CD14-positive monocyte (primary cell): Measurements from ENCODE around the gene DRGX. TPM values are rescaled to one million over a fixed set of nuclear protein-coding genes. Genes with fewer than 3 reads are reported as not detected.

Experiments
- DNase-seq, 3 donors: peaks; one replicate each; pipeline ENCODE4 v3.0.0-alpha.2; 2011 to 2022
- H2AFZ ChIP-seq: 2 replicates; pipeline ENCODE4 v1.6.0; 2012; ENCODE audit warnings: mild to moderate bottlenecking, low read depth, low read length, inconsistent platforms; ENCODE audit not compliant: insufficient read depth, poor library complexity, severe bottlenecking
- H3K27ac ChIP-seq, 2 donors: 1 replicate in 1 of 2; 2 replicates in 1 of 2; pipeline ENCODE4 v1.5.1; 2012 to 2013; ENCODE audit warnings: low read length in 2 of 2, control low read depth in 1 of 2, inconsistent platforms in 1 of 2, low read depth in 1 of 2, mild to moderate bottlenecking in 1 of 2
- H3K27me3 ChIP-seq, 2 donors: one replicate each; pipeline versions ENCODE4 v1.6.0 to v1.6.1; 2011 to 2013; ENCODE audit warnings: low read length in 2 of 2; ENCODE audit not compliant: control insufficient read depth in 2 of 2, insufficient read depth in 2 of 2
- H3K36me3 ChIP-seq, 2 donors: replicated peaks in 1 of 2; 1 replicate in 1 of 2; 2 replicates in 1 of 2; pipeline versions ENCODE4 v1.5.1 to v1.6.1; 2012 to 2013; ENCODE audit warnings: low read length in 2 of 2, control low read depth in 1 of 2, inconsistent platforms in 1 of 2, mild to moderate bottlenecking in 1 of 2; ENCODE audit not compliant: insufficient read depth in 2 of 2, control insufficient read depth in 1 of 2
- H3K4me1 ChIP-seq, 2 donors: 1 replicate in 1 of 2; 2 replicates in 1 of 2; pipeline versions ENCODE4 v1.5.1 to v1.6.1; 2012 to 2013; ENCODE audit warnings: low read length in 2 of 2, control low read depth in 1 of 2, inconsistent platforms in 1 of 2, mild to moderate bottlenecking in 1 of 2, moderate library complexity in 1 of 2; ENCODE audit not compliant: insufficient read depth in 2 of 2, control insufficient read depth in 1 of 2
- H3K4me2 ChIP-seq: replicated peaks from 2 replicates; pipeline ENCODE3; 2012; ENCODE audit warnings: low read length, moderate library complexity, mild to moderate bottlenecking; ENCODE audit not compliant: poor library complexity, severe bottlenecking; ENCODE audit errors: extremely low read depth
- H3K4me3 ChIP-seq, 3 experiments: fragments of 200-600 bp in 1 of 3; sonication (generic) in 1 of 3; replicated peaks in 1 of 3; 1 replicate in 2 of 3; 2 replicates in 1 of 3; pipeline ENCODE4 v1.5.1; 2011 to 2013; ENCODE audit warnings: low read length in 3 of 3, mild to moderate bottlenecking in 3 of 3, control low read depth in 2 of 3, low read depth in 2 of 3, inconsistent platforms in 1 of 3, moderate library complexity in 1 of 3
- H3K79me2 ChIP-seq: 2 replicates; pipeline ENCODE4 v1.6.0; 2012; ENCODE audit warnings: mild to moderate bottlenecking, control low read depth, inconsistent platforms, low read length, moderate library complexity; ENCODE audit not compliant: insufficient read depth
- H3K9ac ChIP-seq: 2 replicates; pipeline ENCODE4 v1.6.0; 2017; ENCODE audit warnings: low read length, mild to moderate bottlenecking; ENCODE audit not compliant: insufficient read depth, poor library complexity, severe bottlenecking
- H3K9me3 ChIP-seq, 2 donors: replicated peaks in 1 of 2; 1 replicate in 1 of 2; 2 replicates in 1 of 2; pipeline versions ENCODE4 v1.5.1 to v1.6.1; 2012 to 2013; ENCODE audit warnings: low read length in 2 of 2, control low read depth in 1 of 2; ENCODE audit not compliant: control insufficient read depth in 1 of 2, insufficient read depth in 1 of 2
- H4K20me1 ChIP-seq: 2 replicates; pipeline ENCODE4 v1.6.0; 2012; ENCODE audit warnings: mild to moderate bottlenecking, low read length, control low read depth, moderate library complexity; ENCODE audit not compliant: insufficient read depth
- H3K27ac Mint-ChIP-seq, 7 donors: one replicate each; pipeline ENCODE4 v1.8.0; 2020; ENCODE audit warnings: mild to moderate bottlenecking in 7 of 7, mixed read lengths in 7 of 7, moderate library complexity in 6 of 7, inconsistent platforms in 2 of 7
- H3K27me3 Mint-ChIP-seq, 3 donors: one replicate each; pipeline ENCODE4 v1.8.0; 2021 to 2022; ENCODE audit warnings: low read depth in 3 of 3, mild to moderate bottlenecking in 3 of 3, mixed read lengths in 3 of 3, moderate library complexity in 3 of 3, inconsistent platforms in 1 of 3
- H3K36me3 Mint-ChIP-seq, 2 donors: one replicate each; pipeline ENCODE4 v1.8.0; 2020; ENCODE audit warnings: mixed read lengths in 2 of 2, inconsistent platforms in 1 of 2, mild to moderate bottlenecking in 1 of 2
- H3K4me1 Mint-ChIP-seq: one replicate; pipeline ENCODE4 v1.8.0; 2020; ENCODE audit warnings: mild to moderate bottlenecking, mixed read lengths
- H3K4me3 Mint-ChIP-seq, 2 donors: one replicate each; pipeline ENCODE4 v1.8.0; 2020; ENCODE audit warnings: mild to moderate bottlenecking in 2 of 2, mixed read lengths in 2 of 2, moderate library complexity in 1 of 2
- H3K9me3 Mint-ChIP-seq, 7 donors: one replicate each; pipeline ENCODE4 v1.8.0; 2020 to 2022; ENCODE audit warnings: mixed read lengths in 7 of 7, mild to moderate bottlenecking in 6 of 7, moderate library complexity in 6 of 7, inconsistent platforms in 2 of 7
- CTCF ChIP-seq: fragments of 200-600 bp; IDR thresholded peaks from one replicate; pipeline ENCODE4 v1.8.0; 2022; ENCODE audit warnings: antibody characterized with exemption, mild to moderate bottlenecking
- WGBS: methylation state at CpG from one replicate; pipeline ENCODE4 v1.1.5; 2013; ENCODE audit warnings: missing lambda C conversion rate; ENCODE audit not compliant: insufficient coverage; 5-methylcytosine and 5-hydroxymethylcytosine counted together
- intact Hi-C, 2 donors: fragments of 100-400 bp; cut with micrococcal nuclease; formaldehyde crosslinking; loops; one replicate each; pipeline versions ENCODE4 v1.15.0 to v1.15.1; 2023
- polyA plus RNA-seq, 3 donors: library from polyadenylated mRNA; depleted of rRNA in 1 of 3; unstranded in 2 of 3; stranded (reverse) in 1 of 3; fragments of 300-500 nt in 2 of 3; fragments of >200 nt in 1 of 3; fragmentation: Illumina TruSeq in 2 of 3; gene quantifications; 1 replicate in 2 of 3; 2 replicates in 1 of 3; pipeline ENCODE4 v1.2.3, GENCODE V29; 2012 to 2021

The DRGX gene
- polyA plus RNA-seq, 3 donors, result not detected

DNA sequence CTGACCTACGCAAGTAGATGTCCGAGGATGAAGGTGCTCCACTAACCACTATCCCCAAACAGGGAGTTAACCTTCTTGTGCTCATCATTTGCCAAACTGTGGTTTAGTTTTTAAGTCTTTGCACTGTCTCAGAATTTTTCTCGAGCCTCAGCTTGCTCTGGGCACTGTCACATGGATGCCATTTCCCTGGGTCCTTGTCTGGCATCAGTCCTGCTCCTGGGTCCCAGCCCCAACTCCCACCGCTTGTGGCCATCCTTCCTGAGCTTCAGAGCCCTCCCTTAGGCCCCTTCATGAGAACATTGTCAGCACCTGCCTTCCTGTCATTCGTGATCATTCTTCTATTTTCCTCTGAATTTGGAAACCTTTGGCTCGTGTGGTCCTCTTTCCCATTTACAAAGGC lies 63.1 kb downstream of the DRGX start:
- H3K36me3 Mint-ChIP-seq, result no peaks in the 10 kb centered on the region
- no peak overlapping the region for H2AFZ ChIP-seq
- peaks cover 10 to 13% of the 10 kb centered on the region in 2 donors for H3K4me1 ChIP-seq
- H3K27me3 Mint-ChIP-seq, result peaks cover 3 to 16% (median 8%) of the 10 kb centered on the region in 3 donors
- H3K4me1 Mint-ChIP-seq, result peaks cover 12% of the 10 kb centered on the region
- no peaks in the 10 kb centered on the region for H3K79me2 ChIP-seq
- no peak for TF ChIP-seq CTCF
- no peak for DNase-seq
- no peak overlapping the region for H3K4me3 ChIP-seq
- H3K4me2 ChIP-seq, result no peak overlapping the region
- H3K27ac Mint-ChIP-seq, result no peak overlapping the region
- H3K27ac ChIP-seq, result no peak overlapping the region
- H3K9me3 ChIP-seq, result peaks cover 0 to 3% of the 10 kb centered on the region in 2 donors
- no peaks in the 10 kb centered on the region for H3K27me3 ChIP-seq
- WGBS, result 96% methylated on average over 2 of the region's 6 CpGs
- peaks cover 0 to 12% (median 6%) of the 10 kb centered on the region in 7 donors for H3K9me3 Mint-ChIP-seq
- intact Hi-C loops, result no loop called here
- H4K20me1 ChIP-seq, result no peaks in the 10 kb centered on the region
- H3K36me3 ChIP-seq, result no peaks in the 10 kb centered on the region
- no peak overlapping the region for H3K9ac ChIP-seq
- no peak overlapping the region for H3K4me3 Mint-ChIP-seq

DNA sequence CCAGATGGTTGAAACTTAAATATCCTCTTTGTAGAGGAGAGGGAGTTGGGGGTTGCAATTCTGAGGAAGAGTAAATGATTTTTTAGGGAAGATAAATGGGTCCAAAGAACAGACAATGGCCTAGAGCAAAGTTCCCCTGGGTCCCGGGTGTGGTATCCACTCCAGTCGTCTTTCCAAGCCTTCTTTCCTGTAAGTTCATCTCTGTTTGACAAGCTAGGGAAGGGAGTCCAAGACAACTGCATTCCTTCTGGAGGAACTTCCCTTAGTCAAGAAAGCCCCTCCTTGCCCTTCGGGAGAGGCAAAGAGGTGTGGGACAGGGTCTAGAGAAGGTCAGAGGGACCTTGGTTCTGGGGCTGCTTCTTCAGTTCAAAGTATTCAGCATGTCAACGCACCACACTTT lies 63.6 kb downstream of the DRGX start:
- Histone ChIP-seq H4K20me1 (no peaks in the 10 kb centered on the region), H3K4me2 (no peak overlapping the region), H3K9ac (no peak overlapping the region), H2AFZ (no peak overlapping the region), H3K27me3 (no peaks in the 10 kb centered on the region), H3K4me3 (no peak overlapping the region), H3K4me1 (peaks cover 10 to 13% of the 10 kb centered on the region in 2 donors), H3K27ac (no peak overlapping the region), H3K36me3 (no peaks in the 10 kb centered on the region), H3K79me2 (no peaks in the 10 kb centered on the region), H3K9me3 (peaks cover 0 to 3% of the 10 kb centered on the region in 2 donors)
- Mint-ChIP-seq H3K36me3 (no peaks in the 10 kb centered on the region), H3K9me3 (peaks cover 0 to 12% (median 6%) of the 10 kb centered on the region in 7 donors), H3K4me3 (no peak overlapping the region), H3K27me3 (peaks cover 3 to 16% (median 8%) of the 10 kb centered on the region in 3 donors), H3K27ac (no peak overlapping the region), H3K4me1 (peaks cover 12% of the 10 kb centered on the region)
- TF ChIP-seq CTCF, result no peak
- no peak for DNase-seq
- WGBS, result 93% methylated on average over 3 of the region's 4 CpGs
- intact Hi-C loops, result no loop called here
